Fibroblast of villous mesenchyme (primary cell): Measurements from ENCODE around the gene UBE2E1. TPM values are rescaled to one million over a fixed set of nuclear protein-coding genes. Genes with fewer than 3 reads are reported as not detected.
A peak's percentile ranks its signal among the peaks of the same experiment; 100 is the strongest.

Experiments
- DNase-seq: peaks from one replicate; pipeline ENCODE4 v3.0.0-alpha.2; 2010; ENCODE audit warnings: low read depth
- H3K4me3 ChIP-seq: 2 replicates; pipeline ENCODE4 v1.5.1; 2011; ENCODE audit warnings: low read depth, mild to moderate bottlenecking, low read length
- CTCF ChIP-seq: IDR thresholded peaks from 2 replicates; pipeline ENCODE4 v1.5.1; 2012; ENCODE audit warnings: low read depth, mild to moderate bottlenecking, low read length; ENCODE audit not compliant: insufficient read depth
- total RNA-seq: library from RNA; depleted of rRNA; stranded (reverse); fragments of >200 nt; gene quantifications from 2 replicates; pipeline ENCODE4 v1.2.3, GENCODE V29; 2012

Gene UBE2E1
- total RNA-seq, 1 donor: 69.5 TPM

DNA sequence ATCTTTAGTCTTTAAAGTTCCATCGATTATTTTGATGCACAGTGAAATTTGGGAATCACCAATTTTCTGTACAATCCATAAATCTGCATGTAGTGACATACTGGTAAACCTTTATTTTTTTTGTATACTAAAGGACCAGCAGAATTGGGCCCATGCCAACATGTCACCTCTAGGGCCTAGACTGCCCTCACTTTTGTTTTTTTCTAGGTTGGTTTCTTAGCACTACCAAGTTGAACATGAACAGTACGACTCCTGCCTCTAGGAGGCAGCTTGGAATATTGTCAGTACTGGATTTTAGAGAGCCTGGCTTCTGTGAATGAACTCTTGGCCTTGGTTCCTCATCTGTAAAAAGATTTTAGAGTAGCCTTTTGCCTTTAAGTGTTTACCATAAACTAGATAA is 78.7 kb downstream of the UBE2E1 start:
- peak; percentile 13 for TF ChIP-seq CTCF
- no peak overlapping the region for H3K4me3 ChIP-seq
- no peak for DNase-seq

- no peak for TF ChIP-seq CTCF
- DNase-seq: no peak
Measured at GRCh38 chr3:23885210-23885609, 79.5 kb downstream of the UBE2E1 start.

DNA sequence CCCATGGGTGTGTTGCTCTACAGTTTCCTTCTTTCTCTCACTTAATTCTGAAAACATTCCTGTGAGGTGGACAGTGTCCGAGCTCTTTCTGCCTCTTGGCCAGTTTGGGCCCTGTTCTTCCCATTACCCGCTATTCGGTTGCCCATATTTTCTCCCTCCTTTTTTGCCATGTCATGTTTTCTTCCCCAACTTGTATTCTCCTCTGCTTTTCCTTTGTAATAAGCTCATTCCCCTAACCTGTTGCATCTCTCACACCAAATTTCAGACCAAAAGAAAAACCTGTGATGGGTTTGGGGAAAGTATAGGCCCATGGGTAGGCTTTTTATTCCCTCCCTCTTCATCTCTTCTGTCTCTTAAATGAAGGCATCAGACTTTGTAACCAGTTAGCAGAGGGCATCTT is 80.6 kb downstream of the UBE2E1 start:
- TF ChIP-seq CTCF: no peak
- no peak for DNase-seq
- H3K4me3 ChIP-seq: no peak overlapping the region

More at GRCh38 chr3:23885210-23885609, 79.5 kb downstream of the UBE2E1 start:
- no peak overlapping the region for H3K4me3 ChIP-seq

GRCh38 chr3:23888617-23889228 is 83.0 kb downstream of the UBE2E1 start:
- peak; percentile 62 for DNase-seq
- no peak overlapping the region for H3K4me3 ChIP-seq
- TF ChIP-seq CTCF: peak; percentile 79

DNA sequence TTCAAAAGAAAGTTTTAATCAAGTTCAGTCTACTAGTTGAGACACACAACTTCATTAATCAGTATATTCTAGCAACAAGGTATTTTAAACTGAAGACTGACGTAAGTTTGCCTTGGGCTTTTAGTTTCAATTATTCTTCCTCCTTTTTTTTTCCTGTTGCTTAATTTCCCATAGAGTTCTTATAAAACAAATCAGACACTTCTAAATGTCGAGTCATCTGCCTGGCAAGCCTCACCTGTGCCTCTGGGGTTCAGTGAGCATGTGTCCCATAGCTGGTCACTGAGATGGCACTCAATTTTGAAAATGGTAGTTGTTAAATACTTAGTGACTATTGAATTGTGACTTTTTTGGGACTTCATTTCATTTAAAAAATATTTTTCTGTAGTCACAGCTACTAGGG is 83.6 kb downstream of the UBE2E1 start:
- H3K4me3 ChIP-seq: no peak overlapping the region
- TF ChIP-seq CTCF: no peak
- no peak for DNase-seq

- DNase-seq: no peak
- H3K4me3 ChIP-seq: no peak overlapping the region
- no peak for TF ChIP-seq CTCF
Measured at GRCh38 chr3:23889950-23890349, 84.2 kb downstream of the UBE2E1 start.
